Fibroblast of lung (primary cell): Measurements from ENCODE around the gene GPC5.

ENCODE experiments used
- EZH2 ChIP-seq: IDR thresholded peaks from 2 replicates; pipeline ENCODE4 v1.5.1; 2012; ENCODE audit warnings: low read length, control low read depth, mild to moderate bottlenecking; ENCODE audit errors: missing control alignments
- TF ChIP-seq, protein P1 (sequence below), 2 donors: IDR thresholded peaks in 1 of 2; conservative IDR thresholded peaks in 1 of 2; 1 replicate in 1 of 2; 2 replicates in 1 of 2; pipeline ENCODE4 v1.5.1; 2011 to 2012; ENCODE audit warnings: low read length in 2 of 2, control low read depth in 1 of 2, inconsistent platforms in 1 of 2, low read depth in 1 of 2, mild to moderate bottlenecking in 1 of 2

DNA sequence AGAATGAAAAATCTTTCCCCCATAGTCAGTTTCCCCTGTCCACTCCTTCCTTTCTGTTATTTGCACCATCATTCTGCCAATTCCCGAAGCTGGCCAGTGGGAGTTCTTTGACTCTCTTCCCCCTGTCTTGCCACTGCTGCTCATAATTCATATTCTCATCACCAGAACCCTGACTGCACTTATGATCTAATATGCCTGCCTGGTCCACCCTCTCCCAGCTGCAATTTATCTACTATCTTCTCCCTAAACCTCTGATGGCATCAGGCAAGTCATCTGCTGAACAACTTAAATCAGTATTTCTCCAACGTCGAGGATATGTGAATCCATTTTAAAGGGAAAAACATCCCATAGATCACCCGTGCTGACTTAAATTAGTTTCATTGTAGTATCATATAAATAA is 1370.2 kb downstream of the GPC5 start:
- TF ChIP-seq, protein P1, sequence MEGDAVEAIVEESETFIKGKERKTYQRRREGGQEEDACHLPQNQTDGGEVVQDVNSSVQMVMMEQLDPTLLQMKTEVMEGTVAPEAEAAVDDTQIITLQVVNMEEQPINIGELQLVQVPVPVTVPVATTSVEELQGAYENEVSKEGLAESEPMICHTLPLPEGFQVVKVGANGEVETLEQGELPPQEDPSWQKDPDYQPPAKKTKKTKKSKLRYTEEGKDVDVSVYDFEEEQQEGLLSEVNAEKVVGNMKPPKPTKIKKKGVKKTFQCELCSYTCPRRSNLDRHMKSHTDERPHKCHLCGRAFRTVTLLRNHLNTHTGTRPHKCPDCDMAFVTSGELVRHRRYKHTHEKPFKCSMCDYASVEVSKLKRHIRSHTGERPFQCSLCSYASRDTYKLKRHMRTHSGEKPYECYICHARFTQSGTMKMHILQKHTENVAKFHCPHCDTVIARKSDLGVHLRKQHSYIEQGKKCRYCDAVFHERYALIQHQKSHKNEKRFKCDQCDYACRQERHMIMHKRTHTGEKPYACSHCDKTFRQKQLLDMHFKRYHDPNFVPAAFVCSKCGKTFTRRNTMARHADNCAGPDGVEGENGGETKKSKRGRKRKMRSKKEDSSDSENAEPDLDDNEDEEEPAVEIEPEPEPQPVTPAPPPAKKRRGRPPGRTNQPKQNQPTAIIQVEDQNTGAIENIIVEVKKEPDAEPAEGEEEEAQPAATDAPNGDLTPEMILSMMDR (conservative IDR thresholded peaks at IDR 0.05 in 1 of 2, IDR thresholded peaks at IDR 0.05 in 1 of 2; ENCODE audit: low read depth in 1 of 2, low read length in 2 of 2), result no peak
- no peak for TF ChIP-seq EZH2
